A673 (cell line): ENCODE data around the gene SPATA13. TPM values are rescaled to one million over a fixed set of nuclear protein-coding genes. Genes with fewer than 3 reads are reported as not detected.

ENCODE experiments used
- BruUV-seq: library from RNA; stranded (reverse); fragments of 400-500 nt; replicated peaks from 2 replicates; lab custom pipeline; 2021; lab: Mats Ljungman, UMichigan
- CTCF ChIA-PET: fragments of 300-600 bp; sonication (Branson Sonifier 250); formaldehyde crosslinking; loops from one replicate; lab custom pipeline; 2022; ENCODE audit warnings: antibody characterized with exemption; lab: Charles Lee
- POLR2A ChIA-PET: fragments of 300-600 bp; sonication (Branson Sonifier 250); formaldehyde crosslinking; loops from one replicate; lab custom pipeline; 2022; ENCODE audit warnings: antibody characterized with exemption; ENCODE audit not compliant: low non-redundant PET; lab: Charles Lee
- DNase-seq: peaks from one replicate; pipeline ENCODE4 v3.0.0-alpha.2; 2015; ENCODE audit warnings: low spot score
- H3K27ac ChIP-seq: fragments of 200-600 bp; sonication (generic); 2 replicates; pipeline ENCODE4 v1.5.1; 2016; ENCODE audit warnings: mixed run types, low read depth, mild to moderate bottlenecking, mixed read lengths, antibody characterized with exemption, low read length; ENCODE audit not compliant: poor library complexity, severe bottlenecking
- H3K27me3 ChIP-seq: fragments of 200-600 bp; sonication (generic); replicated peaks from 2 replicates; pipeline ENCODE4 v1.6.1; 2017; ENCODE audit warnings: mixed run types, low read depth, mild to moderate bottlenecking, mixed read lengths, antibody characterized with exemption, low read length; ENCODE audit not compliant: insufficient read depth, poor library complexity
- H3K36me3 ChIP-seq: fragments of 200-600 bp; sonication (generic); 2 replicates; pipeline ENCODE4 v1.6.1; 2016; ENCODE audit warnings: mixed run types, mild to moderate bottlenecking, mixed read lengths, antibody characterized with exemption, low read length; ENCODE audit not compliant: insufficient read depth, poor library complexity, severe bottlenecking
- H3K4me1 ChIP-seq: fragments of 200-600 bp; sonication (generic); 2 replicates; pipeline ENCODE4 v1.6.1; 2017; ENCODE audit warnings: mixed run types, mild to moderate bottlenecking, mixed read lengths, antibody characterized with exemption, low read length; ENCODE audit not compliant: insufficient read depth, poor library complexity, severe bottlenecking
- H3K4me3 ChIP-seq: fragments of 200-600 bp; sonication (generic); 2 replicates; pipeline ENCODE4 v1.5.1; 2016; ENCODE audit warnings: low read depth, mixed run types, mild to moderate bottlenecking, mixed read lengths, low read length; ENCODE audit not compliant: poor library complexity, severe bottlenecking
- H3K9me3 ChIP-seq: fragments of 200-600 bp; sonication (generic); 2 replicates; pipeline ENCODE4 v1.6.1; 2016; ENCODE audit warnings: mixed run types, low read depth, mild to moderate bottlenecking, mixed read lengths, antibody characterized with exemption, low read length; ENCODE audit not compliant: poor library complexity, severe bottlenecking
- CTCF ChIP-seq: fragments of 300-800, 200-600 bp; sonication (generic); conservative IDR thresholded peaks from 2 replicates; pipeline ENCODE4 v1.5.1; 2017; ENCODE audit warnings: low read depth, mild to moderate bottlenecking, antibody characterized with exemption, low read length, moderate library complexity, mixed read lengths
- EZH2 ChIP-seq: fragments of 200-600 bp; sonication (generic); IDR thresholded peaks from 2 replicates; pipeline ENCODE4 v1.6.1; 2017; ENCODE audit warnings: borderline replicate concordance, low read depth, mild to moderate bottlenecking, mixed read lengths, antibody characterized with exemption, low read length; ENCODE audit not compliant: poor library complexity, severe bottlenecking
- intact Hi-C: fragments of 100-400 bp; cut with micrococcal nuclease; formaldehyde crosslinking; loops from one replicate; pipeline ENCODE4 v1.10.0; 2022; ENCODE audit not compliant: unreplicated experiment
- total RNA-seq: library from RNA; stranded (reverse); gene quantifications from 2 replicates; pipeline ENCODE4 v1.2.3, GENCODE V29; 2021

The SPATA13 gene
- total RNA-seq, 1 experiment from 2014 or later, result 58.2 TPM

GRCh38 chr13:24261566-24261965, 101.0 kb downstream of the SPATA13 start:
- no peaks in the 10 kb centered on the region for H3K9me3 ChIP-seq
- intact Hi-C loops, result no loop called here
- no peaks in the 10 kb centered on the region for H3K27me3 ChIP-seq
- no peak overlapping the region for H3K4me3 ChIP-seq
- TF ChIP-seq EZH2 (no peak), CTCF (no peak)
- ChIA-PET POLR2A (no interaction called here), CTCF (interaction anchor here (0.6 kb wide), 1 partner anchor 188 kb away, joined by 4 read pairs; no protein-coding TSS in a partner anchor)
- DNase-seq, result no peak
- no peak overlapping the region for H3K27ac ChIP-seq
- peaks cover 7% of the 10 kb centered on the region for H3K4me1 ChIP-seq
- no TSS peak for BruUV-seq
- H3K36me3 ChIP-seq, result no peaks in the 10 kb centered on the region

DNA sequence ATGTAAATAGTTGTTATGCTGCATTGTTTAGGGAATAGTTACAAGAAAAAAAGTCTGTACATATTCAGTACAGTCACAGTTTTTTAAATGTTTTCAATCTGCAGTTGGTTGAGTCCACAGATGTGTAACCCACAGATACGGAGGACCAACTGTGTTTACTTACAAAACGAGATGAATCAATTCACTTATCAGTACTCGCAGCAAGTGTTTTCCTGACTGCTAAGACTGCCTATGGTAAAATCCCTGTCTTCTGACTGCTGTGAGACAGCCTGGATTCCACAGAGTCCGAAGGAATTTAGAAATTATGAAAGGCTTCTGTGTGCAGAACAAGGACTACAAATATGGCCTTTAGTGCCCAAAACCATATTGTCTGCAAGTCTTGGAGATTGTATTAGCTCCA, 103.1 kb downstream of the SPATA13 start:
- Histone ChIP-seq H3K27me3 (no peaks in the 10 kb centered on the region), H3K27ac (no peak overlapping the region), H3K9me3 (no peaks in the 10 kb centered on the region), H3K4me1 (peaks cover 7% of the 10 kb centered on the region), H3K36me3 (no peaks in the 10 kb centered on the region), H3K4me3 (no peak overlapping the region)
- intact Hi-C loops, result no loop called here
- ChIA-PET CTCF (no interaction called here), POLR2A (no interaction called here)
- BruUV-seq, result no TSS peak
- TF ChIP-seq CTCF (no peak), EZH2 (no peak)
- DNase-seq, result no peak

- H3K36me3 ChIP-seq, result no peaks in the 10 kb centered on the region
- intact Hi-C loops, result no loop called here
- H3K27ac ChIP-seq, result no peak overlapping the region
- no peak overlapping the region for H3K4me3 ChIP-seq
- no peak for DNase-seq
- peaks cover 8% of the 10 kb centered on the region for H3K4me1 ChIP-seq
- H3K9me3 ChIP-seq, result no peaks in the 10 kb centered on the region
- no peak for TF ChIP-seq CTCF
- no peak for TF ChIP-seq EZH2
- CTCF ChIA-PET, result no interaction called here
- no TSS peak for BruUV-seq
- H3K27me3 ChIP-seq, result no peaks in the 10 kb centered on the region
- POLR2A ChIA-PET, result no interaction called here
Observed at GRCh38 chr13:24264976-24265375, 104.5 kb downstream of the SPATA13 start.
